DOHH2 (cell line): Measurements from ENCODE around the gene PGBD2.

Experiments used
- CTCF ChIP-seq: fragments of 200-600 bp; sonication (generic); IDR thresholded peaks from one replicate; pipeline ENCODE4 v1.5.1; 2014; ENCODE audit warnings: antibody characterized with exemption, mild to moderate bottlenecking, low read depth, low read length; ENCODE audit not compliant: poor library complexity, severe bottlenecking
- EZH2phosphoT487 ChIP-seq: fragments of 200-600 bp; sonication (generic); IDR thresholded peaks from 2 replicates; pipeline ENCODE4 v1.6.1; 2017; ENCODE audit warnings: borderline replicate concordance, mild to moderate bottlenecking, antibody characterized with exemption, low read length, moderate library complexity, mixed read lengths

- TF ChIP-seq CTCF (no peak), EZH2phosphoT487 (no peak)
Observed at GRCh38 chr1:248894837-248895236, 11.2 kb upstream of the PGBD2 start.
